Measurements from ENCODE around the gene IL22RA2.

DNA sequence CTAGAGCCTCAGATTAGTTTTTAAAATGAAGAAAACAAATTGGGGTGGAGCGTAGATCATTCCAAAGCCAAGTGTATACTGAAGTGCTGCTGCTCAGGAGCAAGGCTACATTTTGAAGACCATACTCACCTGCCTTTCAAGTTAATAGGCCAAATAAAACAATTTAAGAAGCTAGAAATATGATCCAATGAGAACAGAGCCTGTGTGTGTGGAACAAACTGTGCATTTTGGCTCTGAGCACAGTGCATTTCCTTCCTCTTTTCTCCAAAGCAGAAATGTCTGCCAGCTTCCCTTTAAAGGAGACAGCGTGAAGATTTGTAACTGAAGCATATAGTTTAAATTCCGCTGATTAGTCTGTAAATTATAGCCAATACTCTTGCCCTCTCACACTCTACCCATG, 48.9 kb upstream of the IL22RA2 start:
- TF ChIP-seq, protein P1, sequence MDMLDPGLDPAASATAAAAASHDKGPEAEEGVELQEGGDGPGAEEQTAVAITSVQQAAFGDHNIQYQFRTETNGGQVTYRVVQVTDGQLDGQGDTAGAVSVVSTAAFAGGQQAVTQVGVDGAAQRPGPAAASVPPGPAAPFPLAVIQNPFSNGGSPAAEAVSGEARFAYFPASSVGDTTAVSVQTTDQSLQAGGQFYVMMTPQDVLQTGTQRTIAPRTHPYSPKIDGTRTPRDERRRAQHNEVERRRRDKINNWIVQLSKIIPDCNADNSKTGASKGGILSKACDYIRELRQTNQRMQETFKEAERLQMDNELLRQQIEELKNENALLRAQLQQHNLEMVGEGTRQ (IDR thresholded peaks at IDR 0.05; ENCODE audit: borderline replicate concordance, low read depth, low read length), result no peak
- TF ChIP-seq, protein P2, sequence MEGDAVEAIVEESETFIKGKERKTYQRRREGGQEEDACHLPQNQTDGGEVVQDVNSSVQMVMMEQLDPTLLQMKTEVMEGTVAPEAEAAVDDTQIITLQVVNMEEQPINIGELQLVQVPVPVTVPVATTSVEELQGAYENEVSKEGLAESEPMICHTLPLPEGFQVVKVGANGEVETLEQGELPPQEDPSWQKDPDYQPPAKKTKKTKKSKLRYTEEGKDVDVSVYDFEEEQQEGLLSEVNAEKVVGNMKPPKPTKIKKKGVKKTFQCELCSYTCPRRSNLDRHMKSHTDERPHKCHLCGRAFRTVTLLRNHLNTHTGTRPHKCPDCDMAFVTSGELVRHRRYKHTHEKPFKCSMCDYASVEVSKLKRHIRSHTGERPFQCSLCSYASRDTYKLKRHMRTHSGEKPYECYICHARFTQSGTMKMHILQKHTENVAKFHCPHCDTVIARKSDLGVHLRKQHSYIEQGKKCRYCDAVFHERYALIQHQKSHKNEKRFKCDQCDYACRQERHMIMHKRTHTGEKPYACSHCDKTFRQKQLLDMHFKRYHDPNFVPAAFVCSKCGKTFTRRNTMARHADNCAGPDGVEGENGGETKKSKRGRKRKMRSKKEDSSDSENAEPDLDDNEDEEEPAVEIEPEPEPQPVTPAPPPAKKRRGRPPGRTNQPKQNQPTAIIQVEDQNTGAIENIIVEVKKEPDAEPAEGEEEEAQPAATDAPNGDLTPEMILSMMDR (IDR thresholded peaks at IDR 0.05), result no peak
